IPS-15b (cell line): ENCODE data around the gene CCDC69.
"Not testable (repeated sequence)": the region's sequence is repeated elsewhere in the genome, so short reads cannot be mapped to it uniquely, and the experiment has no call there.

Experiments
- H3K27me3 ChIP-seq: one replicate; pipeline ENCODE4 v1.6.1; 2013; ENCODE audit warnings: low read length; ENCODE audit not compliant: control insufficient read depth, insufficient read depth
- H3K36me3 ChIP-seq: one replicate; pipeline ENCODE4 v1.6.1; 2013; ENCODE audit warnings: low read length; ENCODE audit not compliant: control insufficient read depth, insufficient read depth
- H3K4me1 ChIP-seq: one replicate; pipeline ENCODE4 v1.6.1; 2013; ENCODE audit warnings: mild to moderate bottlenecking, low read length; ENCODE audit not compliant: control insufficient read depth, insufficient read depth
- H3K4me3 ChIP-seq: one replicate; pipeline ENCODE4 v1.5.1; 2013; ENCODE audit warnings: low read depth, low read length
- H3K9ac ChIP-seq: one replicate; pipeline ENCODE4 v1.6.1; 2013; ENCODE audit warnings: low read depth, mild to moderate bottlenecking, low read length
- H3K9me3 ChIP-seq: one replicate; pipeline ENCODE4 v1.6.1; 2013; ENCODE audit warnings: mild to moderate bottlenecking, low read length; ENCODE audit not compliant: control insufficient read depth, insufficient read depth

Gene CCDC69

DNA sequence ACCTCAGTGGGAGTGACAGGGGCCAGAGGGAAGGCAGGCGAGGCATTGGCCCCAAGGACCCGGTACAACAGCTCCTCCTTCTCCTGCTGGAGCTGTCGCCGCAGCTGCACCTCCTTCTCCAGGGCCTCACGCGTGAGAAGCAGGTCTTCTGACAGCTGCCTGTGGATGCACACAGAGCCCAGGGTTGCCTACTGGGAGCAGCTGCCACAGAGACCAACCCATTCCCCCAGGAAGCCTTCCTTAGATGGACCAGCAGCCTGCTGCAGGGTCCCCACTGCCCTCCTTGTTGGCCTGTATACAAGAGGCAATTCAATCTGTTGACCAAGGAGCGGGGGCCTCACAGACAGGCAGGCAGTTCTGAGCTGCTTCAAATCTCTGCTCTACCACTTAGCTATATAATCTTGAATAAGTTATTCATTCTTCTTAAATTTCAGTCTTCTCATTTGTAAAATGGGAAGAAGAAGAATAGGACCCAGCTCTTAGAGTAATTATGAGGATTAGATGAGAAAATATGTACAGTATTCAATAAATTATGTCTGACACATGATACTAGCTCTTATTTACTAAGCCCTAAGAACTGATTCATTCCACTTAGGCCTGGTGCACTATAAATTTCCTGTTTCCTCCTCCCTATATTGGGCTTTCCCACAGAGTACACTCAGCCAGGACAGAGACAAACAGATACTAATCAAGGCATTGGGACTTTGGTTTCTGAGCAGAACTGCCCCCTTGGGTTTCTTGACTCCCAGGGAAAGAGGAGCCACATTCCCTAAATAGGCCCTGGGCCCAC lies 40.2 kb downstream of the CCDC69 start:
- no peaks in the 10 kb centered on the region for H3K9me3 ChIP-seq
- H3K36me3 ChIP-seq = peaks cover 2% of the 10 kb centered on the region
- H3K4me3 ChIP-seq = no peak overlapping the region
- peaks cover 6% of the 10 kb centered on the region for H3K4me1 ChIP-seq
- no peak overlapping the region for H3K9ac ChIP-seq
- no peaks in the 10 kb centered on the region for H3K27me3 ChIP-seq

DNA sequence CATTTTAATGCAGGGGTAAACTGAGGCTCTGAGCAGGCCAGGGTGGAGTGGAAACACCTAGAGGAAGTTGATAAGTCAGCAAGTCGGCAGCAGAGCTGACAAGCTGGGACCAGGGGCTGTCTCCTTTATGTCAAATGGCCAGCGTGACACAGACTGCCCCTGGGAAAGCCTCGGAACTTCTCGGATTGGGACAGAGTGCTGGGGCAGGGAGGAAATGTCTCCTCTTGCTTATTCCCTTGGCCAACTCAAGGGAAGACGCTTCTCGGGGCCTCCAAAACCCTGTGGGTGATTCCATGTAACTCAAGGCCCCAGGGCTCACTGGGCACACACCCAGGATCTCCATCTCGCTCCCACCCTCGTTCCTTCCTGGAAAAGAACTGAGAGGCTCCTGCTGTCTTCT lies 40.9 kb downstream of the CCDC69 start:
- H3K4me1 ChIP-seq = peaks cover 6% of the 10 kb centered on the region
- no peaks in the 10 kb centered on the region for H3K27me3 ChIP-seq
- no peaks in the 10 kb centered on the region for H3K9me3 ChIP-seq
- no peak overlapping the region for H3K9ac ChIP-seq
- peaks cover 2% of the 10 kb centered on the region for H3K36me3 ChIP-seq
- H3K4me3 ChIP-seq = no peak overlapping the region

DNA sequence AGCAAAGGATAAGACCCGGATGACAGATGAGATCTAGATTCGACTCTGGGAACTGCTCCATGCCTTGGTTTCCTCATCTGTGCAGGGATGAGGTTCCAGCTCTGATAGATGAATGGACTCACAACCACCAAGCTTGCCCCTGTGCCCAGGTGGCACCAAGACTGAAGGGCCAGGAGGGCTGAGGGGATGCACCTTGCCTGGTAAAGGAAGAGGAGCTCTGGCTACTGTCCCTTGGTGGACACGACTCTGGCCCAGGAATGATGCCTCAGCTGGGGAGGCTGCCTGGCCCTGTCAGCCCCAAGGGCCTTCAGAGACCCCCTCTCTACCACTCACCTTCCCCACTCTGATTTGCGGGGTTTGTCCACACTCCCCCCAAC lies 41.4 kb downstream of the CCDC69 start:
- H3K4me1 ChIP-seq = peaks cover 6% of the 10 kb centered on the region
- H3K9me3 ChIP-seq = no peaks in the 10 kb centered on the region
- H3K4me3 ChIP-seq = no peak overlapping the region
- H3K9ac ChIP-seq = no peak overlapping the region
- peaks cover 2% of the 10 kb centered on the region for H3K36me3 ChIP-seq
- no peaks in the 10 kb centered on the region for H3K27me3 ChIP-seq

DNA sequence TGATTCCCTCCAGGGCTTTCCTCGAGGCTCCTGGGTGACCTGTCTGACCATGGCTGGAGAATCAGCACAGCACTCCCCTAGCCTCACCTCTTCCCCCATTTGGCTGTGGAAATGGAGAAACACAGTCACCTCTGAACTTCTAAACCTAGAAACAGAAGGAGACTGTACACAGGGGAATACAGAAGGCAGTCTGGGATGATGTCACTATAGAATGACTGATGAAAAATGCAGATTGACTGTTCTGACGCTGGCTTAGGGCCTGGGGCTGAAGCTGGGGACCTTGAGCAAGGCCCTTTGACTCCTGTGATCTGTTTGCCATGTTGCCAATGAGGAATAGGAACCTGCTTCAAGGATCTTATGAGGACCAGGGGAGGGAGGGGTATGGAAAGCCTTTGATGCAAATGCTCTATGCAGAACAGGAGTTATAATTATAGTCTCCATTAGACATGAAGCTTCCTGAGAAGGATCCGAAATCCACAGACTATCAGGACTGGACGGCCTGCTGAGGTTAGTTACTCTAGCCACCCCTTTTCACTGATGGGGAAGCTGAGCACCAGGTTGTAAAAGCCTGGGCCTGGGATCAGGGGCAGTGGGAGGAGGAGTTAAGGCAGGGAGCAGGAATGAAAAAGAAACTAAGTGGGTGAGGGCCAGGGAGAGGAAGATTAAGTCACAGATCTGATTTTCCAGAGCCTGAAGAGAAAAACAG lies 41.9 kb downstream of the CCDC69 start:
- Histone ChIP-seq H3K4me1 (peaks cover 6% of the 10 kb centered on the region), H3K9ac (no peak overlapping the region), H3K27me3 (no peaks in the 10 kb centered on the region), H3K9me3 (no peaks in the 10 kb centered on the region), H3K36me3 (peaks cover 2% of the 10 kb centered on the region), H3K4me3 (no peak overlapping the region)

DNA sequence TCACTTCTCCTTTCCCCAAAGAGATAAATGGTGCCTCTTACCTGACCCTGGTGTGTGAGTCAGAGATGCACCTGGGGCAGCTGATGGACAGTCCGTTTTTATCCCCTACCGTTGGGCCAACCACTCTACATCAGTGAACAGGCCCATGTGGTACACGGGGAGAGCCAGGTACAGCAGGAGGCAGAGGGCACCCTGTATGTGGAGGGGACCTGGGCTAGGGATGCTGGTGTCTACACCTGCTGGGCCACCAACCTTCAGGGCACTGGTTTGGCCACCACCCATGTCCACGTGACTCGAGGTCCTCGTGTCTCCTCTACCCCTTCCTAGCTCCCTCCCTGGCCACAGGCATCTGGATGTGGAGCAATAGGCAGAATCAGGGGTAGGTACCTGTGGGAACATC lies 43.6 kb downstream of the CCDC69 start:
- H3K4me3 ChIP-seq = no peak overlapping the region
- H3K9ac ChIP-seq = no peak overlapping the region
- no peaks in the 10 kb centered on the region for H3K27me3 ChIP-seq
- no peaks in the 10 kb centered on the region for H3K4me1 ChIP-seq
- H3K36me3 ChIP-seq = peaks cover 2% of the 10 kb centered on the region
- no peaks in the 10 kb centered on the region for H3K9me3 ChIP-seq

DNA sequence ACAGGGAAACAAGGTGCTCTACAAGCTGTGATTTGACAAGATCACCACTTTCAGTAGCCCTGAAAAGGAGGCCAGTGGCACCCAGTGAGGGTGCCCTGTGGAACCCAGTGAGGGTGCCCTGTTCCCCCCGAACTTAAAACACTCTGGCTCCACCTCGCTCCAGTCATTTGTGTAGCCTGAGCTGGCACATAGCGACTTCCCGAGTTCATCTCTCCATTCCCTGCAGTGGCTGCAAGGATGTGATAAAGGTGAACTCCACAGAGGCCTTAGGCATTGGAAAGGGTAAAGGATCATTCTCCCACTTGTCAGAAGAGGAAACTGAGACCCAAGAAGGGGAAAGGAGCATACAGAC lies 44.4 kb downstream of the CCDC69 start:
- H3K9ac ChIP-seq = no peak overlapping the region
- peaks cover under 1% of the 10 kb centered on the region for H3K4me1 ChIP-seq
- H3K4me3 ChIP-seq = no peak overlapping the region
- no peaks in the 10 kb centered on the region for H3K9me3 ChIP-seq
- H3K27me3 ChIP-seq = no peaks in the 10 kb centered on the region
- H3K36me3 ChIP-seq = peaks cover 2% of the 10 kb centered on the region

DNA sequence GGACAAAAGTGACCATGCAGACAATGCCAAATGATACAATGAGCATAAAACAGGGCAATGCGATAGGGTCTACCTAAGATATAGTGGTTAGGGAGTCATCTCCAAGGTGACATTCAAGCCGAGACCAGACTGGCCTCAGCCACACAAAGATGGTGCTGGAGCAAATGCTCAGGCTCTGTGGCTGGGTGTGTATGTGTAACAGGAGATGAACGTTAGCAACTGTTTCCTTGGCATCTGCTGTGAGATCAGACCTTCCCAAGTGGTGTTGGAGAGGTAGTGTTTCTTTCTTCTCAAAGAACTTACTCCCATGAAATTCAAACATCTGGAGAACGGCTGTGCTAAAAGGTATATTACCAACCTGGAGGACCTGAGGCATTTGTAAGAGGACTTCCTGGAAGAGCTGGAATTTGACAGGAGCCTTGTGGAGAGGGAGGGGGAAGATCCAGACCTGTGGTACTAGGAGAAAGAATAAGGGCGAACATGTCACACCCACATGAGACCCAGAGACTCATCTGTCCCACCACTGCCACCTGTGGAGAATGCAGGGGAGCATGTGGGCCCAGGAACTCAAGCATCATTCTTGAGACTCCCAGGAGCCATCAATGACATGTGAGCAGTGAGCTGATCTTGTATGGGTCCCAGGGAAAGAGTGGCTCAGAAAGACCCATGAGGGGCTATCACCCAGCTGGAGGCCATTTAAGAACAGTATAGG lies 45.0 kb downstream of the CCDC69 start:
- Histone ChIP-seq H3K4me1 (peaks cover 4% of the 10 kb centered on the region), H3K27me3 (no peaks in the 10 kb centered on the region), H3K4me3 (no peak overlapping the region), H3K9ac (no peak overlapping the region), H3K36me3 (peaks cover 2% of the 10 kb centered on the region), H3K9me3 (no peaks in the 10 kb centered on the region)

DNA sequence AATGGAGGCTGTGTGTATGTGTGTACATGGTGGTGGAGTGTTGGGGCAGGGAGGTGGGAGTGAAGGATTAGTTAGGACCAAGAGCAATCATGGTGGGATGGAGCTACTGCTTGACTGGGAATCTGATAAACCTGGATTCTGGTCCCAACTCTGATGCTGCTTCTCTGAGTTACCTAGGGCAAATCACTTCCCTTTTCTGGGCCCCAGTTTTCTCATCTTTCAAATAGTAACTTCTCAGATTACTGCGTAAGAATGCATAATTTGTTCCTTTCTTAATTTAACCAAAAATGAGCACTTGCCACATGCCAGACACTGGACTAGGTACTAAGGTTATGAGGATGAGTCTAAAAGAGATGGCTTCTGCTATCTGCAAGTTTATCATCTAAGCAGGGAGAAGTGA lies 45.5 kb downstream of the CCDC69 start:
- no peak overlapping the region for H3K9ac ChIP-seq

DNA sequence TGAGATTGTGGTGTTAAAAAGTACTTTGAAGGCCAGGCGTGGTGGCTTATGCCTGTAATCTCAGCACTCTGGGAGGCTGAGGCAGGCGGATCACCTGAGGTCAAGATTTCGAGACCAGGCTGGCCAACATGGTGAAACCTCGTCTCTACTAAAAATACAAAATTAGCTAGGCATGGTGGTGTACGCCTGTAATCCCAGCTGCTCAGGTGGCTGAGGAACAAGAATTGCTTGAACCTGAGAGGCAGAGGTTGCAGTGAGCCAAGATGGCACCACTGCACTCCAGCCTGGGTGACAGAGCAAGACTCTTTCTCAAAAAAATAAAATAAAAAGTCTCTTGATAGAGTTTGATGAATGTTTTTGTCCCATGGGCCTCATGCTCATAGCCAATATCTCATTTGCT lies 47.6 kb downstream of the CCDC69 start:
- not testable (repeated sequence) for H3K9me3 ChIP-seq, H3K9ac ChIP-seq, H3K27me3 ChIP-seq, H3K36me3 ChIP-seq, H3K4me3 ChIP-seq, H3K4me1 ChIP-seq

More for the DNA sequence above, 45.5 kb downstream of the CCDC69 start:
- peaks cover 1% of the 10 kb centered on the region for H3K36me3 ChIP-seq
- no peaks in the 10 kb centered on the region for H3K27me3 ChIP-seq
- no peaks in the 10 kb centered on the region for H3K9me3 ChIP-seq
- H3K4me1 ChIP-seq = peaks cover 4% of the 10 kb centered on the region
- no peak overlapping the region for H3K4me3 ChIP-seq

DNA sequence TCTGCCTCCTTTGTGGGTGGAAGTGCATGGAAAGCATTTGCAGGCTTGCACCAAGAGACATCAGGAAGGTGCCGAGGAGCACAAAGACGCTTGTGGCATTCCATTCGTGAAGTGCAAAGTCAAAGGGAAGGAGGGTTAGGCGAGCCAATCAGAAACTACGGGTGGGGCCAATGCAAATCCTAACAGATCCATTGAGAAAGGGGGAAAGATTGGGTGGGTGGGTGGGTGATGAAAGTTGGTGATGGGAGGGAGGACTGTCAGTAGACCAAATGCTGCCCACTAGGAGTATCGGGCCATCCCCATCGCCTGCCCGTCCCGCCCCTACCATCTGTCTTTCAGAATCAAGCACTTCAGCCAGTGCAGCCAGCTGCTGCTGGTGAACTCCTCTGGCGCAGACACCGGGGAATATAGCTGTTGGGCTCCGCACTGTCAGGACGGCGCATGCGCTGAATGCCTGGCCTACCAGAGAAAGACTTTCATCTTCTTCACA lies 49.2 kb downstream of the CCDC69 start:
- Histone ChIP-seq H3K4me1 (peaks cover 4% of the 10 kb centered on the region), H3K4me3 (no peak overlapping the region), H3K9ac (no peak overlapping the region), H3K36me3 (no peaks in the 10 kb centered on the region), H3K9me3 (no peaks in the 10 kb centered on the region), H3K27me3 (no peaks in the 10 kb centered on the region)

DNA sequence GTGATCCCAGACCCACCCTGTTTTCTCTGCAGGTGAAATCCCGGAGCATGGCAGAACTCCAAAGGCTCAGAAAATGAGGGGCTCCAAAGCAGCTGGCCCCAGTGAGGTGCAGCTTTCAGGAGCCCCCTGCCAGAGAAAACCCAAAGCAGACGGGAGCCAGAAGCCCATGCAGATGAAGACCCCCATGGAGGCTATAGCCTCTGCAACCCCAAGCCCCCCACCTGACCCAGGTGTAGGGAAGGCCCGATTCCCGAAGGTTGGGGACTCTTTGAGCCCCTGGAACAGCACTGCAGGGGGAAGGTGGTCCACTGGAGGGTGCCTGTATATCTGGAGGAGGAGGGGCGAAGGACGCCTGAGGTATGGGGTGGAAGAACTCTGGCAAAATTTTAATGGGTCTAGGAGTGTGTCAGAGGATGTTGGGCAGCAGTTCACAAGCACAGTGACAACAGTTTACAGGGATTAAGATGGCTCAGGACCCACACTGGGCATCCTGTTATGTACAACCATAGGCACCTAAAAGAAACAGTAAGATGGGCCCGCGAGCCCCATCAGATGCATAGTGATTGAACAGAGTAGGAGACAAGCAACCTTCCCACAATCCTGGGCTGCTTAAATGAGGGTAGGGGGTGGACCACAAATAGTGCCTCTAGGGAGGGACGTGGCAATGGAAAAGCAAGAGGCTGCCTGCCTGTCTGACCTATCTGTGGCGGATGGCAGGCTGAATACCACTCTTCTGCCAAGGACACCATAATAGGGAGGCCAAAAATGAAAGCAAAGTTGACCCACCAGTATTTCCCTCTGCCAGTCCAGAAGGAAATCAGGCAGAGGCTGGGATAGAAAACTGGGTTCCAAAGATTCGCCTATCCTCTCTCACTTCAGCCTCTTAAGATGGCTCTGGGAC lies 49.9 kb downstream of the CCDC69 start:
- H3K4me3 ChIP-seq = no peak overlapping the region

More for the DNA sequence above, 49.9 kb downstream of the CCDC69 start:
- Histone ChIP-seq H3K4me1 (peaks cover 4% of the 10 kb centered on the region), H3K27me3 (no peaks in the 10 kb centered on the region), H3K9ac (no peak overlapping the region), H3K36me3 (no peaks in the 10 kb centered on the region), H3K9me3 (no peaks in the 10 kb centered on the region)
